Smooth muscle cell (in vitro differentiated cells): ENCODE results near the gene SLC16A12. TPM values are rescaled to one million over a fixed set of nuclear protein-coding genes. Genes with fewer than 3 reads are reported as not detected.

Experiments used
- DNase-seq: peaks from one replicate; lab custom pipeline; 2025; ENCODE audit not compliant: unreplicated experiment; lab: John Stamatoyannopoulos, UW
- H2AFZ ChIP-seq: fragments of 200-600 bp; sonication (generic); 2 replicates; pipeline ENCODE4 v1.6.0; 2016; ENCODE audit warnings: antibody characterized with exemption, low read depth, mild to moderate bottlenecking
- H3F3A ChIP-seq: fragments of 200-600 bp; sonication (generic); 2 replicates; pipeline ENCODE4 v1.6.0; 2017; ENCODE audit warnings: antibody characterized with exemption, low read depth
- H3K27ac ChIP-seq: fragments of 200-600 bp; sonication (generic); 2 replicates; pipeline ENCODE4 v1.5.1; 2016; ENCODE audit warnings: low read depth, mild to moderate bottlenecking
- H3K27me3 ChIP-seq: fragments of 200-600 bp; sonication (generic); 2 replicates; pipeline ENCODE4 v1.6.1; 2016; ENCODE audit warnings: low read depth, mild to moderate bottlenecking
- H3K36me3 ChIP-seq: fragments of 200-600 bp; sonication (generic); 2 replicates; pipeline ENCODE4 v1.5.1; 2016; ENCODE audit warnings: low read depth
- H3K4me1 ChIP-seq: fragments of 200-600 bp; sonication (generic); 2 replicates; pipeline ENCODE4 v1.5.1; 2016; ENCODE audit warnings: low read depth
- H3K4me2 ChIP-seq: fragments of 200-600 bp; sonication (generic); 2 replicates; pipeline ENCODE4 v1.6.0; 2016; ENCODE audit warnings: mild to moderate bottlenecking
- H3K4me3 ChIP-seq: fragments of 200-600 bp; sonication (generic); 2 replicates; pipeline ENCODE4 v1.5.1; 2016; ENCODE audit warnings: mild to moderate bottlenecking
- H3K79me2 ChIP-seq: fragments of 200-600 bp; sonication (generic); 2 replicates; pipeline ENCODE4 v1.6.0; 2016; ENCODE audit warnings: low read depth, mild to moderate bottlenecking
- H3K9ac ChIP-seq: fragments of 200-600 bp; sonication (generic); 2 replicates; pipeline ENCODE4 v1.6.0; 2016; ENCODE audit warnings: low read depth
- H3K9me3 ChIP-seq: fragments of 200-600 bp; sonication (generic); replicated peaks from 2 replicates; pipeline ENCODE4 v1.5.1; 2016; ENCODE audit warnings: low read depth
- H4K20me1 ChIP-seq: fragments of 200-600 bp; sonication (generic); 2 replicates; pipeline ENCODE4 v1.6.0; 2016; ENCODE audit warnings: low read depth
- WGBS: methylation state at CpG from one replicate; pipeline ENCODE4 v1.1.7; 2016; ENCODE audit warnings: low lambda C conversion rate; 5-methylcytosine and 5-hydroxymethylcytosine counted together
- polyA plus RNA-seq: library from polyadenylated mRNA; unstranded; fragments of >200 nt; fragmentation: Nextera tagmentation; extraction: Ambion mirVana; gene quantifications from 2 replicates; pipeline ENCODE4 v1.2.1, GENCODE V29; 2016
- total RNA-seq: library from RNA; depleted of rRNA; stranded (reverse); fragments of >200 nt; gene quantifications from 2 replicates; pipeline ENCODE4 v1.2.3, GENCODE V29; 2014
- TF ChIP-seq, protein P1 (sequence below): fragments of 200-600 bp; sonication (generic); IDR thresholded peaks from 2 replicates; pipeline ENCODE4 v1.5.1; 2017; ENCODE audit warnings: borderline replicate concordance, mild to moderate bottlenecking, antibody characterized with exemption; ENCODE audit not compliant: insufficient read depth, poor library complexity, severe bottlenecking

The SLC16A12 gene
- total and polyA plus RNA-seq, 2 experiments from 2014 or later, result not detected

- Histone ChIP-seq H3K27me3 (no peaks in the 10 kb centered on the region), H3K4me3 (no peak overlapping the region), H3K27ac (no peak overlapping the region), H3K9me3 (peaks cover 4% of the 10 kb centered on the region), H3K79me2 (no peaks in the 10 kb centered on the region), H3K4me1 (peaks cover 8% of the 10 kb centered on the region), H3K9ac (no peak overlapping the region), H3K4me2 (no peak overlapping the region), H2AFZ (no peak overlapping the region), H4K20me1 (no peaks in the 10 kb centered on the region), H3F3A (peaks cover 24% of the 10 kb centered on the region), H3K36me3 (no peaks in the 10 kb centered on the region)
- TF ChIP-seq, protein P1, sequence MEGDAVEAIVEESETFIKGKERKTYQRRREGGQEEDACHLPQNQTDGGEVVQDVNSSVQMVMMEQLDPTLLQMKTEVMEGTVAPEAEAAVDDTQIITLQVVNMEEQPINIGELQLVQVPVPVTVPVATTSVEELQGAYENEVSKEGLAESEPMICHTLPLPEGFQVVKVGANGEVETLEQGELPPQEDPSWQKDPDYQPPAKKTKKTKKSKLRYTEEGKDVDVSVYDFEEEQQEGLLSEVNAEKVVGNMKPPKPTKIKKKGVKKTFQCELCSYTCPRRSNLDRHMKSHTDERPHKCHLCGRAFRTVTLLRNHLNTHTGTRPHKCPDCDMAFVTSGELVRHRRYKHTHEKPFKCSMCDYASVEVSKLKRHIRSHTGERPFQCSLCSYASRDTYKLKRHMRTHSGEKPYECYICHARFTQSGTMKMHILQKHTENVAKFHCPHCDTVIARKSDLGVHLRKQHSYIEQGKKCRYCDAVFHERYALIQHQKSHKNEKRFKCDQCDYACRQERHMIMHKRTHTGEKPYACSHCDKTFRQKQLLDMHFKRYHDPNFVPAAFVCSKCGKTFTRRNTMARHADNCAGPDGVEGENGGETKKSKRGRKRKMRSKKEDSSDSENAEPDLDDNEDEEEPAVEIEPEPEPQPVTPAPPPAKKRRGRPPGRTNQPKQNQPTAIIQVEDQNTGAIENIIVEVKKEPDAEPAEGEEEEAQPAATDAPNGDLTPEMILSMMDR, result no peak
- WGBS, result 91% methylated on average over 1 of the region's 1 CpG
- no peak for DNase-seq
Measured at GRCh38 chr10:89513206-89513605, 22.2 kb downstream of the SLC16A12 start.

GRCh38 chr10:89505640-89506275 lies 29.6 kb downstream of the SLC16A12 start:
- Histone ChIP-seq H3K4me2 (no peak overlapping the region), H3K79me2 (no peaks in the 10 kb centered on the region), H3K27me3 (no peaks in the 10 kb centered on the region), H3K9me3 (peaks cover 4% of the 10 kb centered on the region), H4K20me1 (no peaks in the 10 kb centered on the region), H3K9ac (no peak overlapping the region), H3K4me3 (no peak overlapping the region), H3K27ac (no peak overlapping the region), H3K36me3 (no peaks in the 10 kb centered on the region), H3K4me1 (no peaks in the 10 kb centered on the region), H2AFZ (no peak overlapping the region), H3F3A (peaks cover 4% of the 10 kb centered on the region)
- TF ChIP-seq, protein P1, result no peak
- DNase-seq, result no peak
- 81% methylated on average over 13 of the region's 13 CpGs for WGBS

DNA sequence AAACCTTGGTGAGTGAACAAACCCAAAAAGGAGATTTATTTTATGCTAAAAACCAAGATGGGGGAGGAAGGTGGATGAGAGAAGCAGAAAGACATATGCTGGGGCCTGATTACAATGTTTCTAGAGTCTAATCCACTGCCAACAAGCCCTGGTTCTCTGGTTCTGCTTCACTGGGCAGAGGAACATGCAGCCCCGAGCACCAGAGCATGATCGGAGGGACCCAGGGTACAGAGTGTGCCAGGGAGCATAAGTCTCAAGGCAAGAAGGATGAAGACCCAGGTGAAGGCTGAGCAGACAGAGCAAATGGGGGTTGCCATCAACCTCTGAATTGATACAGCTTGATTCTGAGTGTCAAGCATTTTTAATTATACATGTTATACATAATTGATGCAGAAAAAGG lies 30.7 kb downstream of the SLC16A12 start:
- no peaks in the 10 kb centered on the region for H3K36me3 ChIP-seq
- TF ChIP-seq, protein P1, result no peak
- no peaks in the 10 kb centered on the region for H3K9me3 ChIP-seq
- 100% methylated on average over 2 of the region's 2 CpGs for WGBS
- H2AFZ ChIP-seq, result no peak overlapping the region
- no peaks in the 10 kb centered on the region for H3K79me2 ChIP-seq
- no peaks in the 10 kb centered on the region for H4K20me1 ChIP-seq
- no peak overlapping the region for H3K9ac ChIP-seq
- H3K27ac ChIP-seq, result peak overlapping the region; percentile 65
- DNase-seq, result no peak
- peaks cover 4% of the 10 kb centered on the region for H3F3A ChIP-seq
- H3K27me3 ChIP-seq, result no peaks in the 10 kb centered on the region
- H3K4me1 ChIP-seq, result no peaks in the 10 kb centered on the region
- H3K4me2 ChIP-seq, result peak overlapping the region; percentile 69
- H3K4me3 ChIP-seq, result no peak overlapping the region

- TF ChIP-seq, protein P1, result no peak
- Histone ChIP-seq H3K36me3 (no peaks in the 10 kb centered on the region), H3K9me3 (no peaks in the 10 kb centered on the region), H3K4me2 (peak overlapping the region; percentile 69), H3K4me3 (no peak overlapping the region), H3K4me1 (no peaks in the 10 kb centered on the region), H3F3A (peaks cover 4% of the 10 kb centered on the region), H3K27ac (peak overlapping the region; percentile 65), H3K79me2 (no peaks in the 10 kb centered on the region), H3K9ac (no peak overlapping the region), H3K27me3 (no peaks in the 10 kb centered on the region), H2AFZ (peak overlapping the region; percentile 46), H4K20me1 (no peaks in the 10 kb centered on the region)
- no peak for DNase-seq
- 56% methylated on average over 4 of the region's 4 CpGs for WGBS
Measured at GRCh38 chr10:89503652-89504370, 31.6 kb downstream of the SLC16A12 start.
